ENCODE measurements around the gene ADGRF3. TPM values are rescaled to one million over a fixed set of nuclear protein-coding genes. Genes with fewer than 3 reads are reported as not detected.
"Not testable (repeated sequence)": the region's sequence is repeated elsewhere in the genome, so short reads cannot be mapped to it uniquely, and the experiment has no call there.

Gene ADGRF3
- total RNA-seq, 1 experiment from 2014 or later, result not detected

GRCh38 chr2:26325851-26326250 is 20.7 kb downstream of the ADGRF3 start:
- BruUV-seq (replicated peaks), result no TSS peak
- H3K27ac ChIP-seq (ENCODE audit: low read depth, low read length), result no peak overlapping the region
- H3K9me2 ChIP-seq (ENCODE audit: insufficient read depth), result no peaks in the 10 kb centered on the region
- no peaks in the 10 kb centered on the region for H3K36me3 ChIP-seq (ENCODE audit: control insufficient read depth in 1 of 2, insufficient read depth in 2 of 2, low read length in 2 of 2)
- ChIA-PET POLR2A (no interaction called here), RAD21 (ENCODE audit: low non-redundant PET in 1 of 2, low total read pairs in 2 of 2, uncharacterized antibody in 2 of 2, unreplicated experiment in 2 of 2) (no interaction called here), CTCF (no interaction called here)
- no peak overlapping the region for H3K4me3 ChIP-seq (replicated peaks in 1 of 2; ENCODE audit: low read depth in 1 of 2, low read length in 2 of 2)
- TF ChIP-seq CBX3 (IDR thresholded peaks at IDR 0.05; ENCODE audit: low read depth), result no peak
- H3K9ac ChIP-seq (ENCODE audit: low read length), result no peak overlapping the region
- ATAC-seq (no peak), DNase-seq (ENCODE audit: low read depth, low spot score) (no peak)
- no peaks in the 10 kb centered on the region for H3K9me3 ChIP-seq (ENCODE audit: control insufficient read depth in 1 of 2, insufficient read depth in 1 of 2, low read depth in 1 of 2, low read length in 2 of 2)
- peaks cover 4 to 9% of the 10 kb centered on the region in 2 experiments; a peak in 3 of 4 replicates for H3K4me1 ChIP-seq (ENCODE audit: control insufficient read depth in 1 of 2, insufficient read depth in 2 of 2, low read length in 2 of 2)
- no peak overlapping the region for H2AFZ ChIP-seq (ENCODE audit: low read depth, low read length, poor library complexity, severe bottlenecking)
- H4K20me1 ChIP-seq (ENCODE audit: insufficient read depth), result no peaks in the 10 kb centered on the region
- H3K79me2 ChIP-seq (ENCODE audit: insufficient read depth, low read length), result no peaks in the 10 kb centered on the region
- no peaks in the 10 kb centered on the region; the same call in 1 of the 2 replicates for H3K27me3 ChIP-seq (ENCODE audit: insufficient read depth, low read length)
- H3K4me2 ChIP-seq (ENCODE audit: low read length), result no peak overlapping the region
- intact Hi-C loops (cut with micrococcal nuclease), result loop anchor here (5.0 kb wide), 1 partner anchor 374 kb away; no protein-coding TSS in a partner anchor

GRCh38 chr2:26324903-26325302 is 21.7 kb downstream of the ADGRF3 start:
- no peak for ATAC-seq
- Histone ChIP-seq H4K20me1 (ENCODE audit: insufficient read depth) (no peaks in the 10 kb centered on the region), H3K36me3 (ENCODE audit: control insufficient read depth in 1 of 2, insufficient read depth in 2 of 2, low read length in 2 of 2) (no peaks in the 10 kb centered on the region), H3K9me3 (ENCODE audit: control insufficient read depth in 1 of 2, insufficient read depth in 1 of 2, low read depth in 1 of 2, low read length in 2 of 2) (no peaks in the 10 kb centered on the region), H3K9ac (ENCODE audit: low read length) (no peak overlapping the region), H3K4me1 (ENCODE audit: control insufficient read depth in 1 of 2, insufficient read depth in 2 of 2, low read length in 2 of 2) (peaks cover 0 to 2% of the 10 kb centered on the region in 2 experiments; a peak in 2 of 4 replicates), H3K79me2 (ENCODE audit: insufficient read depth, low read length) (no peaks in the 10 kb centered on the region), H3K27ac (ENCODE audit: low read depth, low read length) (no peak overlapping the region), H3K4me3 (replicated peaks in 1 of 2; ENCODE audit: low read depth in 1 of 2, low read length in 2 of 2) (no peak overlapping the region), H2AFZ (ENCODE audit: low read depth, low read length, poor library complexity, severe bottlenecking) (no peak overlapping the region), H3K27me3 (ENCODE audit: insufficient read depth, low read length) (no peaks in the 10 kb centered on the region; the same call in 1 of the 2 replicates), H3K9me2 (ENCODE audit: insufficient read depth) (no peaks in the 10 kb centered on the region), H3K4me2 (ENCODE audit: low read length) (no peak overlapping the region)
- TF ChIP-seq EZH2 (IDR thresholded peaks at IDR 0.05) (no peak), SP1 (IDR thresholded peaks at IDR 0.05; ENCODE audit: low read depth) (no peak), CEBPB (IDR thresholded peaks at IDR 0.05; ENCODE audit: low read depth) (no peak), CBX3 (IDR thresholded peaks at IDR 0.05; ENCODE audit: low read depth) (no peak), TCF7L2 (IDR thresholded peaks at IDR 0.05; ENCODE audit: borderline replicate concordance, extremely low read depth, insufficient read depth, insufficient read length) (no peak), ELF1 (IDR thresholded peaks at IDR 0.05; ENCODE audit: borderline replicate concordance, low read depth) (no peak), SIN3A (IDR thresholded peaks at IDR 0.05; ENCODE audit: low read depth) (no peak), POLR2AphosphoS5 (IDR thresholded peaks at IDR 0.05; ENCODE audit: low read depth, low read length) (no peak), RAD21 (IDR thresholded peaks at IDR 0.05; ENCODE audit: low read depth) (no peak)
- BruUV-seq (replicated peaks), result no TSS peak
- DNase-seq (ENCODE audit: low read depth, low spot score), result no peak
- CTCF ChIA-PET, result no interaction called here
- intact Hi-C loops (cut with micrococcal nuclease), result loop anchor here (5.0 kb wide), 1 partner anchor 373 kb away; no protein-coding TSS in a partner anchor
- POLR2A ChIA-PET, result no interaction called here
- RAD21 ChIA-PET (ENCODE audit: low non-redundant PET in 1 of 2, low total read pairs in 2 of 2, uncharacterized antibody in 2 of 2, unreplicated experiment in 2 of 2), result no interaction called here

- H4K20me1 ChIP-seq (ENCODE audit: insufficient read depth); H3K9me2 ChIP-seq (ENCODE audit: insufficient read depth); H3K4me2 ChIP-seq (ENCODE audit: low read length); H3K79me2 ChIP-seq (ENCODE audit: insufficient read depth, low read length); POLR2A ChIA-PET; H3K36me3 ChIP-seq (ENCODE audit: control insufficient read depth in 1 of 2, insufficient read depth in 2 of 2, low read length in 2 of 2); RAD21 ChIA-PET (ENCODE audit: low non-redundant PET in 1 of 2, low total read pairs in 2 of 2, uncharacterized antibody in 2 of 2, unreplicated experiment in 2 of 2); BruUV-seq (replicated peaks); H3K4me1 ChIP-seq (ENCODE audit: control insufficient read depth in 1 of 2, insufficient read depth in 2 of 2, low read length in 2 of 2); CTCF ChIA-PET; DNase-seq (ENCODE audit: low read depth, low spot score); H2AFZ ChIP-seq (ENCODE audit: low read depth, low read length, poor library complexity, severe bottlenecking); H3K27me3 ChIP-seq (ENCODE audit: insufficient read depth, low read length); H3K9me3 ChIP-seq (ENCODE audit: control insufficient read depth in 1 of 2, insufficient read depth in 1 of 2, low read depth in 1 of 2, low read length in 2 of 2); H3K9ac ChIP-seq (ENCODE audit: low read length); ATAC-seq; H3K4me3 ChIP-seq (replicated peaks in 1 of 2; ENCODE audit: low read depth in 1 of 2, low read length in 2 of 2); H3K27ac ChIP-seq (ENCODE audit: low read depth, low read length); intact Hi-C loops (cut with micrococcal nuclease): not testable (repeated sequence)
Observed at GRCh38 chr2:26324479-26324878, 22.1 kb downstream of the ADGRF3 start.
